Gastrocnemius medialis (tissue), 4 donors: ENCODE data around the gene WIF1.

ENCODE experiments used
- CTCF ChIP-seq, 5 experiments: fragments of 450-650 bp in 3 of 5; fragments of 200-600 bp in 2 of 5; sonication (generic) in 2 of 5; IDR thresholded peaks in 4 of 5; conservative IDR thresholded peaks in 1 of 5; 1 replicate in 4 of 5; 2 replicates in 1 of 5; pipeline ENCODE4 v1.5.1; 2016 to 2019; ENCODE audit warnings: antibody characterized with exemption in 5 of 5, mild to moderate bottlenecking in 3 of 5, moderate library complexity in 3 of 5
- POLR2A ChIP-seq, 2 donors: fragments of 450-650 bp; IDR thresholded peaks; one replicate each; pipeline ENCODE4 v1.6.1; 2017; ENCODE audit warnings: antibody characterized with exemption in 2 of 2, mild to moderate bottlenecking in 2 of 2, moderate library complexity in 2 of 2

- TF ChIP-seq CTCF (IDR thresholded peaks at IDR 0.05 in 4 of 5, conservative IDR thresholded peaks at IDR 0.05 in 1 of 5) (no peak), POLR2A (IDR thresholded peaks at IDR 0.05) (no peak)
Observed at GRCh38 chr12:65081496-65081895, 39.6 kb downstream of the WIF1 start.
